ENCODE data around the gene CD37. TPM values are rescaled to one million over a fixed set of nuclear protein-coding genes. Genes with fewer than 3 reads are reported as not detected.

The CD37 gene
- total RNA-seq, 6 experiments from 2014 or later = 1.1 to 5.0 (median 3.5) TPM

DNA sequence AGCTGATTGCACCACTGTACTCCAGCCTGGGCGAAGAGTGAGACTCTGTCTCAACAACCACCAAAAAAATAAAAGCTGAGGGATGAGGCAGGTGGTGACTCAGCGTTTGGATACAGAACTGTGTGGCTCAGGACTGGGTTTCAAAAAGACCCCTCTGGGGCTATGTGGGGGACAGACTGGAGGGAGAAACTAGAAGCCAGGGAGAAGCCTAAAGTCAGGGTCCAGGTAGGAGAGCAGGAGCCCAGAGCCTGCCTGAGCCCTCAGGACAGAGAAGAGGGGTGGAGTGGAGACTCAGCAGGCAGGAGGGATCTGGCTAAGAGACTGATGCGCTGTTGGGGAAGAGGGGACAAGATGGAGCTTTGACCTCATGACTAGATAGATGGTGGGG is 1.8 kb upstream of the CD37 start:
- H3K36me3 ChIP-seq = no peaks in the 10 kb centered on the region
- ATAC-seq (no peak), DNase-seq (no peak)
- no peak overlapping the region for H3K4me3 ChIP-seq
- no peaks in the 10 kb centered on the region for H3K27me3 ChIP-seq
- H3K27ac ChIP-seq = no peak overlapping the region
- TF ChIP-seq POLR2A (IDR thresholded peaks at IDR 0.05) = no peak
- TF ChIP-seq, protein P1, sequence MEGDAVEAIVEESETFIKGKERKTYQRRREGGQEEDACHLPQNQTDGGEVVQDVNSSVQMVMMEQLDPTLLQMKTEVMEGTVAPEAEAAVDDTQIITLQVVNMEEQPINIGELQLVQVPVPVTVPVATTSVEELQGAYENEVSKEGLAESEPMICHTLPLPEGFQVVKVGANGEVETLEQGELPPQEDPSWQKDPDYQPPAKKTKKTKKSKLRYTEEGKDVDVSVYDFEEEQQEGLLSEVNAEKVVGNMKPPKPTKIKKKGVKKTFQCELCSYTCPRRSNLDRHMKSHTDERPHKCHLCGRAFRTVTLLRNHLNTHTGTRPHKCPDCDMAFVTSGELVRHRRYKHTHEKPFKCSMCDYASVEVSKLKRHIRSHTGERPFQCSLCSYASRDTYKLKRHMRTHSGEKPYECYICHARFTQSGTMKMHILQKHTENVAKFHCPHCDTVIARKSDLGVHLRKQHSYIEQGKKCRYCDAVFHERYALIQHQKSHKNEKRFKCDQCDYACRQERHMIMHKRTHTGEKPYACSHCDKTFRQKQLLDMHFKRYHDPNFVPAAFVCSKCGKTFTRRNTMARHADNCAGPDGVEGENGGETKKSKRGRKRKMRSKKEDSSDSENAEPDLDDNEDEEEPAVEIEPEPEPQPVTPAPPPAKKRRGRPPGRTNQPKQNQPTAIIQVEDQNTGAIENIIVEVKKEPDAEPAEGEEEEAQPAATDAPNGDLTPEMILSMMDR (IDR thresholded peaks at IDR 0.05) = no peak
- intact Hi-C loops (cut with DNase I) = no loop called here
- peaks cover 0 to 14% (median 3%) of the 10 kb centered on the region in 4 donors for H3K4me1 ChIP-seq
- 45% methylated on average over 2 of the region's 3 CpGs for whole genome bisulfite sequencing (ENCODE audit: insufficient coverage, low coverage, low lambda C conversion rate, missing lambda C conversion rate)
- no peaks in the 10 kb centered on the region for H3K9me3 ChIP-seq

- Histone ChIP-seq H3K27me3 (no peaks in the 10 kb centered on the region), H3K9me3 (no peaks in the 10 kb centered on the region), H3K27ac (no peak overlapping the region), H3K36me3 (no peaks in the 10 kb centered on the region), H3K4me3 (no peak overlapping the region), H3K4me1 (peaks cover 0 to 14% (median 3%) of the 10 kb centered on the region in 4 donors)
- intact Hi-C loops (cut with DNase I) = no loop called here
- no peak for TF ChIP-seq POLR2A (IDR thresholded peaks at IDR 0.05)
- TF ChIP-seq, protein P1 (IDR thresholded peaks at IDR 0.05) = no peak
- ATAC-seq (peak; percentile 3 to 17 (median 11)), DNase-seq (peak in 2 of 3 donors; percentile 52 to 53)
- 25% methylated on average over 2 of the region's 8 CpGs for WGBS (ENCODE audit: insufficient coverage, low coverage, low lambda C conversion rate, missing lambda C conversion rate)
Observed at GRCh38 chr19:49333811-49334288, 1.4 kb upstream of the CD37 start.

- Histone ChIP-seq H3K9me3 (no peaks in the 10 kb centered on the region), H3K4me1 (peaks cover 0 to 19% (median 6%) of the 10 kb centered on the region in 4 donors), H3K36me3 (no peaks in the 10 kb centered on the region), H3K27me3 (no peaks in the 10 kb centered on the region), H3K4me3 (peak overlapping the region; percentile 6 to 24 (median 23)), H3K27ac (peak overlapping the region in 1 of 3 donors; percentile 7)
- no peak for ATAC-seq
- TF ChIP-seq, protein P1 (IDR thresholded peaks at IDR 0.05) = no peak
- no peak for TF ChIP-seq POLR2A (IDR thresholded peaks at IDR 0.05)
- whole genome bisulfite sequencing (ENCODE audit: insufficient coverage, low coverage, low lambda C conversion rate, missing lambda C conversion rate) = 69% methylated on average over 7 of the region's 14 CpGs
- intact Hi-C loops (cut with DNase I) = no loop called here
- peak in 1 of 3 donors; percentile 28 for DNase-seq
Observed at GRCh38 chr19:49335784-49336481, 727 bp downstream of the CD37 start.

DNA sequence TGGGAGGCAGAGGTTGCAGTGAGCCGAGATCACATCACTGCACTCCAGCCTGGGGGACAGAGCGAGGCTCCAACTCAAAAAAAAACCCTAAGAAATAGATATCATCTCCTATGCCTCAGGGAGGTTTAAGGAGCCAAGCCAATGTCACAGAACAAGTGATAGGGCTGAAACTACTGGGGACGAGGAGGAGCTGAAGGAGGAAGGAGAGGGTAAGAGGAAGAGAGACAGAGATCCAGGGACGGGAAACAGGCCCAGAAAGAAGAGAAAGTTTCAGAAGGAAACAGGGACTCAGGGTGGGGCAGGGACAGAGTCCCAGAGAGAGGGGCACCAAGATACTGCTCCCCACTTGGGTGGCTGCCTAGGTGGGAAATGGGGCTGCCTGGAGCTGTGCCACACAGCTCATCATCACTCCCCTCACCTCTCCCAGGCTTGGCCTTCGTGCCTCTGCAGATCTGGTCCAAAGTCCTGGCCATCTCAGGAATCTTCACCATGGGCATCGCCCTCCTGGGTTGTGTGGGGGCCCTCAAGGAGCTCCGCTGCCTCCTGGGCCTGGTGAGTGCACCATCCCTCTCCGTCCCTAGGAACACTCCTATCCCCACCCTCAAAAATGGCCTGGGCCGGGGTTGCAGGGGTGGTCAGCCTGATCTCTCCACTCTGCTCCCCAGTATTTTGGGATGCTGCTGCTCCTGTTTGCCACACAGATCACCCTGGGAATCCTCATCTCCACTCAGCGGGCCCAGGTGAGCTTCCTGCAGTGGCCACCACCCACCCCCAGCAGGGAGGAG is 1.5 kb downstream of the CD37 start:
- H3K36me3 ChIP-seq = no peaks in the 10 kb centered on the region
- no peak overlapping the region for H3K4me3 ChIP-seq
- no peak for TF ChIP-seq POLR2A (IDR thresholded peaks at IDR 0.05)
- TF ChIP-seq, protein P1 (IDR thresholded peaks at IDR 0.05) = no peak
- intact Hi-C loops (cut with DNase I) = no loop called here
- peaks cover 0 to 15% (median 7%) of the 10 kb centered on the region in 4 donors for H3K4me1 ChIP-seq
- DNase-seq (peak in 1 of 3 donors; percentile 45), ATAC-seq (no peak)
- H3K27ac ChIP-seq = no peak overlapping the region
- no peaks in the 10 kb centered on the region for H3K27me3 ChIP-seq
- WGBS (ENCODE audit: insufficient coverage, low coverage, low lambda C conversion rate, missing lambda C conversion rate) = 72% methylated on average over 5 of the region's 10 CpGs
- H3K9me3 ChIP-seq = no peaks in the 10 kb centered on the region

Measured in right lobe of liver (tissue), 6 donors.